ENCODE results near the gene MAML3.

Gene MAML3

GRCh38 chr4:139876337-139876941 is 277.5 kb downstream of the MAML3 start:
- no peak for TF ChIP-seq CTCF (IDR thresholded peaks at IDR 0.05)

- no peak for TF ChIP-seq CTCF (IDR thresholded peaks at IDR 0.05)
Measured at GRCh38 chr4:139875411-139875825, 278.6 kb downstream of the MAML3 start.

DNA sequence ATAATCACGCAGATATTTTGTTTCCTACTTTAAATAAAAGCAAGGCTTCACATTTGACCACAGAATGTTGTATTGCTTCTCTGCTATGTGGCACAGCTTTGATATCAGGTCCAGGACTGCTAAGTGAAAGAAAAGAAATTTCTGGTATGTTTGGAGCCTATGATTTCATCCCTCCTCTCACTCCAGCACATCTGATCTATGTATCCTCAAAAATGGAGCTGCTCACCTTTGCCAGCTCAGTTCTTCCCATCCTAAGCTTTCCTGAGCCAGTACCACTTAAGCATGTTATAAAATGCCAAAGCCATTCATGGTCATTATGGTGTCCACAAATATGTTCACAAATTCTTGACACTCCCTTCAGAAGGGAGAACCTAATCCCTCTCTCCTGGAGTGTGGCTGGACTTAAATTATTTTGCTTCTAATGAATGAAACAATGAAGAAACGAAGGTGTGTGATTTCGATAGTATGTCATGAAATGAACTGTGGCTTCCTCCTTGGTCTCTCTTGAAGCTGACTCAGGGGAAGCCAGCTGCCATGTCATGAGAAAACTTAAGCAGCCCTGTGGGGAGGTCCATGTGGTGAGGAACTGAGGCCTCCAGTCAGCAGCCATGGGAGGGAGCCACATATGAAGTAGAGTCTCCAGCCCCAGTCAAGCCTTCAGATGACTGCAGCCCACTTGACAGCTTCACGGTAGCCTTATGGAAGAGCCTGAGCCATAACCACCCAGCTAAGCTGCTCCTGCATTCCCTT is 280.7 kb downstream of the MAML3 start:
- no peak for TF ChIP-seq CTCF (IDR thresholded peaks at IDR 0.05)

DNA sequence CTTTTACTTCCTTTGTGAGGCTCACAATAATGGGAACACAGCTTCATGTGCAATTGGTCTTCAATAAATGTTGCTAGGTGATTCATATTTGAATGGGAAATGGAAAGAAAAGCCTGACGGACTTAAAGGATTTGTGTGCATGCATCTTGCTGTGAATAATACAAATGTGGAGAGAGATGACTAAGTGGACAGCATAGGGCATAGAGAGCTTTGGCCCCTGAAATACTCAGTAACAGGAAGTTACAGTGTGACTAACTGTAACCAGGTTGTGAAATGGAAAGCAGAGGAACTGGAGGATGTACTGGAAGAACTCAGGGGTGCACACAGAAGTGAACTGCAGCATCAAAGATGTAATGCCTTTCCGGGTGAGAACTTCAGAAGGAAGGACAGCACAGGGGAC is 281.7 kb downstream of the MAML3 start:
- TF ChIP-seq CTCF (IDR thresholded peaks at IDR 0.05) = no peak

DNA sequence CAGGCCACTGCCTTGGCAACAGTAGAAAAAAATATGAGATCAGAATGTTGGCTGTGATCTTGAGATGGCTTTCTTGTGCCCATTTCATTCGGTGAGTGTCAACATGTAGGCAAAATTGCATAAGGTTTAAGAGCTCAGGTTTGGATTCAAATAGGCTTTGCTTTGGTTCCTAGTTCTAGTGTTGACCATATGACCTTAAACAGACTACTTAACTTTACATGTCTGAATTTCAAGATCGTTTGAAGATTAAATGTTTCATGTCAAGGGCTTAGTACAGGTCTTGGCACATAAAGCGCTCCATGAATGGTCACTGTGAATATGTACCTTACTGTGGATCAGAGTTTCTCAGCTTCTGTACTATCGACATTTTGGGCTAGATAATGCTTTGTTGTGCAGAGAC is 284.2 kb downstream of the MAML3 start:
- no peak for TF ChIP-seq CTCF (IDR thresholded peaks at IDR 0.05)

GRCh38 chr4:139866276-139866962 is 287.6 kb downstream of the MAML3 start:
- no peak for TF ChIP-seq CTCF (IDR thresholded peaks at IDR 0.05)

DNA sequence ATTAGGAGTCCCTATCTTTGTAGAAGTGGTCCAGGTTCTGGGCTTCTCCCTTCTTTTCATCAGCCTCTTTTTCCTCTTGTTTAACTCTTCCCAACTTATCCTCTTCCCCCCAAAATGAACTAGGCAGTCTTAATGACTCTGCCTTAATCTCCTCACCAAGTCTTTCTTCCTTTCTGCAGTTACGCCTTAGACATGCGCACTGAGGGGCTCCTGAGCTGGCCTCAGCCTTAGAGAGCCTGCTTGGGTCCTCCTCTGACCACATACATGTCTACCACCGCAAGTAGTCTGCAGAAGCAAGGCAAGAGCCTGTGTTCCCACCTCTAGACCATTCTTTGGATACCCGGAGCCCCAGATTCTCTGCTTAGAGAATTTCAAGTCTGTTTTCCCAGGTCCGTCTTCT is 288.4 kb downstream of the MAML3 start:
- TF ChIP-seq CTCF (IDR thresholded peaks at IDR 0.05) = no peak

All from LNCAP (cell line).